Retina (tissue), 1 donor: ENCODE results near the gene MET.
"Not testable (repeated sequence)": the region's sequence is repeated elsewhere in the genome, so short reads cannot be mapped to it uniquely, and the experiment has no call there.

Source experiments
- DNase-seq: peaks from one replicate; pipeline ENCODE4 v3.0.0-alpha.2; 2016

Gene MET

GRCh38 chr7:116812860-116813259, 140.9 kb downstream of the MET start:
- no peak for DNase-seq

GRCh38 chr7:116813371-116813770, 141.4 kb downstream of the MET start:
- not testable (repeated sequence) for DNase-seq

- DNase-seq = no peak
Observed at GRCh38 chr7:116815041-116815440, 143.0 kb downstream of the MET start.

- DNase-seq = no peak
Observed at GRCh38 chr7:116820149-116820548, 148.2 kb downstream of the MET start.

GRCh38 chr7:116821647-116822046, 149.7 kb downstream of the MET start:
- not testable (repeated sequence) for DNase-seq

GRCh38 chr7:116824449-116824848, 152.5 kb downstream of the MET start:
- DNase-seq = no peak

GRCh38 chr7:116828281-116828680, 156.3 kb downstream of the MET start:
- no peak for DNase-seq

- DNase-seq = no peak
Observed at GRCh38 chr7:116829041-116829440, 157.0 kb downstream of the MET start.

- no peak for DNase-seq
Observed at GRCh38 chr7:116829493-116829892, 157.5 kb downstream of the MET start.

GRCh38 chr7:116832692-116833091, 160.7 kb downstream of the MET start:
- DNase-seq = no peak

GRCh38 chr7:116834815-116835504, 163.0 kb downstream of the MET start:
- no peak for DNase-seq

- no peak for DNase-seq
Observed at GRCh38 chr7:116836048-116836447, 164.1 kb downstream of the MET start.

GRCh38 chr7:116836911-116837310, 164.9 kb downstream of the MET start:
- DNase-seq = no peak

- no peak for DNase-seq
Observed at GRCh38 chr7:116837586-116837985, 165.6 kb downstream of the MET start.

GRCh38 chr7:116840256-116840655, 168.3 kb downstream of the MET start:
- DNase-seq = no peak

- DNase-seq = no peak
Observed at GRCh38 chr7:116842371-116842770, 170.4 kb downstream of the MET start.

- DNase-seq = no peak
Observed at GRCh38 chr7:116843378-116843777, 171.4 kb downstream of the MET start.
